ENCODE results near the gene FOXF2. TPM values are rescaled to one million over a fixed set of nuclear protein-coding genes. Genes with fewer than 3 reads are reported as not detected.

FOXF2 gene
- total RNA-seq, 4 donors from 2014 or later, result 0.51 to 0.88 (median 0.75) TPM; not detected in 1

- TF ChIP-seq CTCF (IDR thresholded peaks at IDR 0.05; ENCODE audit: low read depth), result no peak
Observed at GRCh38 chr6:1437553-1438406, 48.4 kb downstream of the FOXF2 start.

GRCh38 chr6:1438471-1438881 lies 49.1 kb downstream of the FOXF2 start:
- TF ChIP-seq CTCF (IDR thresholded peaks at IDR 0.05; ENCODE audit: low read depth), result no peak

GRCh38 chr6:1439349-1439748 lies 50.0 kb downstream of the FOXF2 start:
- TF ChIP-seq CTCF (IDR thresholded peaks at IDR 0.05; ENCODE audit: low read depth), result no peak

- TF ChIP-seq CTCF (IDR thresholded peaks at IDR 0.05; ENCODE audit: low read depth), result no peak
Observed at GRCh38 chr6:1442929-1443328, 53.6 kb downstream of the FOXF2 start.

Small RNAs within 50 kb of the gene (small RNA-seq; reads per million reads assigned to genes)
- not detected for gene MIR6720

Other genes starting within 250 kb of the FOXF2 start
- gene FOXQ1, start 77.5 kb upstream of the FOXF2 start, total RNA-seq, result under 1 TPM in 1 of 4 donors, not detected in 3; 0.44 TPM
- gene FOXC1, start 220.3 kb downstream of the FOXF2 start, total RNA-seq, result 10 to 100 TPM in 1 of 4 donors, 1 to 10 TPM in 3; 4.8 to 11.3 (median 8.6) TPM

Data from subcutaneous adipose tissue (tissue), 4 donors.